CD4-positive, alpha-beta T cell treated with Interleukin-4 for 4 hours (primary cell): ENCODE results near the gene GTPBP6.
"Not testable (repeated sequence)": the region's sequence is repeated elsewhere in the genome, so short reads cannot be mapped to it uniquely, and the experiment has no call there.

Experiments
- DNase-seq: peaks from one replicate; pipeline ENCODE4 v3.0.0-alpha.2; 2020

Gene GTPBP6

GRCh38 chrX:261167-261918 is 57.3 kb downstream of the GTPBP6 start:
- no peak for DNase-seq

GRCh38 chrX:259692-260355 is 58.8 kb downstream of the GTPBP6 start:
- no peak for DNase-seq

- DNase-seq = no peak
Measured at GRCh38 chrX:258291-259040, 60.1 kb downstream of the GTPBP6 start.

- no peak for DNase-seq
Measured at GRCh38 chrX:257681-258289, 60.8 kb downstream of the GTPBP6 start.

- DNase-seq = not testable (repeated sequence)
Measured at GRCh38 chrX:257054-257453, 61.5 kb downstream of the GTPBP6 start.

GRCh38 chrX:255923-256331 is 62.7 kb downstream of the GTPBP6 start:
- no peak for DNase-seq
